Trophoblast cell (in vitro differentiated cells and primary cell): ENCODE results near the gene CSMD2.

ENCODE experiments used
- DNase-seq, 2 donors: peaks; one replicate each; pipeline ENCODE4 v3.0.0-alpha.2; 2016
- H2AFZ ChIP-seq: 2 replicates; pipeline ENCODE4 v1.6.1; 2013; ENCODE audit warnings: low read length, moderate library complexity, mild to moderate bottlenecking; ENCODE audit not compliant: insufficient read depth, poor library complexity
- H2AK5ac ChIP-seq: 2 replicates; pipeline ENCODE4 v1.6.1; 2013; ENCODE audit warnings: mild to moderate bottlenecking, low read length
- H2BK120ac ChIP-seq: 2 replicates; pipeline ENCODE4 v1.6.1; 2013; ENCODE audit warnings: low read length, mild to moderate bottlenecking, moderate library complexity; ENCODE audit not compliant: insufficient read depth, poor library complexity
- H2BK12ac ChIP-seq: 2 replicates; pipeline ENCODE4 v1.6.1; 2013; ENCODE audit warnings: mild to moderate bottlenecking, low read length, moderate library complexity
- H2BK5ac ChIP-seq: 2 replicates; pipeline ENCODE4 v1.6.1; 2013; ENCODE audit warnings: low read length, low read depth, moderate library complexity, mild to moderate bottlenecking; ENCODE audit not compliant: poor library complexity
- H3K14ac ChIP-seq: 2 replicates; pipeline ENCODE4 v1.6.1; 2013; ENCODE audit warnings: mild to moderate bottlenecking, low read length
- H3K18ac ChIP-seq: 2 replicates; pipeline ENCODE4 v1.6.1; 2013; ENCODE audit warnings: mild to moderate bottlenecking, low read length
- H3K23ac ChIP-seq: 2 replicates; pipeline ENCODE4 v1.6.1; 2013; ENCODE audit warnings: low read length
- H3K27ac ChIP-seq: 2 replicates; pipeline ENCODE4 v1.5.1; 2013; ENCODE audit warnings: low read depth, mild to moderate bottlenecking, inconsistent platforms, low read length, moderate library complexity
- H3K27me3 ChIP-seq: 2 replicates; pipeline ENCODE4 v1.6.1; 2013; ENCODE audit warnings: inconsistent platforms, mild to moderate bottlenecking, low read length, moderate library complexity; ENCODE audit not compliant: insufficient read depth
- H3K36me3 ChIP-seq, 2 experiments: 1 replicate in 1 of 2; 2 replicates in 1 of 2; pipeline ENCODE4 v1.6.1; 2013; ENCODE audit warnings: low read length in 2 of 2, mild to moderate bottlenecking in 2 of 2, moderate library complexity in 1 of 2; ENCODE audit not compliant: insufficient read depth in 2 of 2, control insufficient read depth in 1 of 2
- H3K4ac ChIP-seq: 2 replicates; pipeline ENCODE4 v1.6.1; 2013; ENCODE audit warnings: low read depth, mild to moderate bottlenecking, low read length, moderate library complexity
- H3K4me1 ChIP-seq, 2 experiments: 1 replicate in 1 of 2; 2 replicates in 1 of 2; pipeline ENCODE4 v1.6.1; 2013; ENCODE audit warnings: low read length in 2 of 2, mild to moderate bottlenecking in 2 of 2, moderate library complexity in 1 of 2; ENCODE audit not compliant: insufficient read depth in 2 of 2, control insufficient read depth in 1 of 2
- H3K4me2 ChIP-seq: 2 replicates; pipeline ENCODE4 v1.6.1; 2013; ENCODE audit warnings: inconsistent platforms, mild to moderate bottlenecking, low read length, moderate library complexity
- H3K4me3 ChIP-seq: 2 replicates; pipeline ENCODE4 v1.5.1; 2013; ENCODE audit warnings: mild to moderate bottlenecking, low read depth, low read length, inconsistent platforms
- H3K79me1 ChIP-seq: one replicate; pipeline ENCODE4 v1.6.1; 2013; ENCODE audit warnings: low read length
- H3K79me2 ChIP-seq: 2 replicates; pipeline ENCODE4 v1.6.1; 2013; ENCODE audit warnings: low read length, mild to moderate bottlenecking; ENCODE audit not compliant: control insufficient read depth, insufficient read depth, poor library complexity
- H3K9ac ChIP-seq: 2 replicates; pipeline ENCODE4 v1.6.1; 2013; ENCODE audit warnings: mild to moderate bottlenecking, low read length
- H3K9me3 ChIP-seq: 2 replicates; pipeline ENCODE4 v1.6.1; 2013; ENCODE audit warnings: low read depth, mild to moderate bottlenecking, control low read depth, inconsistent platforms, low read length; ENCODE audit not compliant: insufficient read depth
- H4K12ac ChIP-seq: 2 replicates; pipeline ENCODE4 v1.6.1; 2013; ENCODE audit warnings: low read depth, mild to moderate bottlenecking, low read length, moderate library complexity
- H4K8ac ChIP-seq: 2 replicates; pipeline ENCODE4 v1.6.1; 2013; ENCODE audit warnings: low read depth, mild to moderate bottlenecking, low read length, moderate library complexity
- H4K91ac ChIP-seq: one replicate; pipeline ENCODE4 v1.6.1; 2013; ENCODE audit warnings: low read depth, mild to moderate bottlenecking, low read length, moderate library complexity
- WGBS: extraction: QIAGEN DNeasy Blood & Tissue Kit; methylation state at CpG from one replicate; pipeline ENCODE4 v1.1.7; 2013; ENCODE audit warnings: missing lambda C conversion rate; ENCODE audit not compliant: insufficient read length, insufficient coverage; ENCODE audit errors: extremely low coverage; 5-methylcytosine and 5-hydroxymethylcytosine counted together

The CSMD2 gene

GRCh38 chr1:34128186-34128889 is 36.7 kb downstream of the CSMD2 start:
- no peak overlapping the region for H3K27ac ChIP-seq
- no peak overlapping the region for H4K12ac ChIP-seq
- no peak overlapping the region for H3K18ac ChIP-seq
- DNase-seq: no peak
- no peak overlapping the region for H4K8ac ChIP-seq
- H3K27me3 ChIP-seq: no peaks in the 10 kb centered on the region
- H2BK120ac ChIP-seq: no peak overlapping the region
- H3K4me2 ChIP-seq: no peak overlapping the region
- H4K91ac ChIP-seq: no peak overlapping the region
- no peak overlapping the region for H3K4me3 ChIP-seq
- no peak overlapping the region for H3K4ac ChIP-seq
- H3K36me3 ChIP-seq: no peaks in the 10 kb centered on the region
- H2BK5ac ChIP-seq: no peak overlapping the region
- H3K9me3 ChIP-seq: peaks cover 2% of the 10 kb centered on the region
- no peak overlapping the region for H2AK5ac ChIP-seq
- no peak overlapping the region for H2AFZ ChIP-seq
- H3K14ac ChIP-seq: no peak overlapping the region
- H3K79me1 ChIP-seq: no peaks in the 10 kb centered on the region
- H3K23ac ChIP-seq: no peak overlapping the region
- WGBS: no CpG with 5 or more reads among the region's 13 CpGs
- H3K9ac ChIP-seq: no peak overlapping the region
- H3K79me2 ChIP-seq: no peaks in the 10 kb centered on the region
- H2BK12ac ChIP-seq: no peak overlapping the region
- no peaks in the 10 kb centered on the region for H3K4me1 ChIP-seq

- H4K12ac ChIP-seq: no peak overlapping the region
- H3K23ac ChIP-seq: no peak overlapping the region
- H2AK5ac ChIP-seq: no peak overlapping the region
- H3K4me3 ChIP-seq: no peak overlapping the region
- H2BK12ac ChIP-seq: no peak overlapping the region
- H4K8ac ChIP-seq: no peak overlapping the region
- no peak overlapping the region for H3K9ac ChIP-seq
- no peaks in the 10 kb centered on the region for H3K27me3 ChIP-seq
- no peaks in the 10 kb centered on the region for H3K79me2 ChIP-seq
- H3K14ac ChIP-seq: no peak overlapping the region
- H3K4ac ChIP-seq: no peak overlapping the region
- H3K4me1 ChIP-seq: no peaks in the 10 kb centered on the region
- no peaks in the 10 kb centered on the region for H3K79me1 ChIP-seq
- no peak for DNase-seq
- H2AFZ ChIP-seq: no peak overlapping the region
- peaks cover 2% of the 10 kb centered on the region for H3K9me3 ChIP-seq
- no peak overlapping the region for H3K27ac ChIP-seq
- H4K91ac ChIP-seq: no peak overlapping the region
- H3K4me2 ChIP-seq: no peak overlapping the region
- H2BK120ac ChIP-seq: no peak overlapping the region
- no peak overlapping the region for H3K18ac ChIP-seq
- H3K36me3 ChIP-seq: no peaks in the 10 kb centered on the region
- no peak overlapping the region for H2BK5ac ChIP-seq
- no CpG with 5 or more reads among the region's 15 CpGs for WGBS
These were observed 37.7 kb downstream of the CSMD2 start for GRCh38 chr1:34127006-34128000.

- no peak for DNase-seq
- H3K27me3 ChIP-seq: no peaks in the 10 kb centered on the region
- no peak overlapping the region for H3K14ac ChIP-seq
- H3K79me2 ChIP-seq: no peaks in the 10 kb centered on the region
- H3K4me1 ChIP-seq: no peaks in the 10 kb centered on the region
- no peak overlapping the region for H2BK12ac ChIP-seq
- H4K8ac ChIP-seq: no peak overlapping the region
- H3K23ac ChIP-seq: no peak overlapping the region
- no peak overlapping the region for H3K27ac ChIP-seq
- no peaks in the 10 kb centered on the region for H3K79me1 ChIP-seq
- H2BK120ac ChIP-seq: no peak overlapping the region
- H4K91ac ChIP-seq: no peak overlapping the region
- H2AFZ ChIP-seq: no peak overlapping the region
- H2AK5ac ChIP-seq: no peak overlapping the region
- no peaks in the 10 kb centered on the region for H3K36me3 ChIP-seq
- no peak overlapping the region for H2BK5ac ChIP-seq
- peaks cover 2% of the 10 kb centered on the region for H3K9me3 ChIP-seq
- H3K4me3 ChIP-seq: no peak overlapping the region
- WGBS: no CpG with 5 or more reads among the region's 6 CpGs
- H3K9ac ChIP-seq: no peak overlapping the region
- no peak overlapping the region for H3K4me2 ChIP-seq
- H4K12ac ChIP-seq: no peak overlapping the region
- no peak overlapping the region for H3K4ac ChIP-seq
- no peak overlapping the region for H3K18ac ChIP-seq
These were observed 38.5 kb downstream of the CSMD2 start for GRCh38 chr1:34126486-34126885.

- H3K4me2 ChIP-seq: no peak overlapping the region
- no peak overlapping the region for H4K12ac ChIP-seq
- H3K27ac ChIP-seq: no peak overlapping the region
- WGBS: no CpG with 5 or more reads among the region's 5 CpGs
- no peak overlapping the region for H2BK5ac ChIP-seq
- H2BK120ac ChIP-seq: no peak overlapping the region
- no peak overlapping the region for H3K4ac ChIP-seq
- H3K14ac ChIP-seq: no peak overlapping the region
- no peak overlapping the region for H3K9ac ChIP-seq
- no peaks in the 10 kb centered on the region for H3K79me1 ChIP-seq
- no peaks in the 10 kb centered on the region for H3K27me3 ChIP-seq
- H2BK12ac ChIP-seq: no peak overlapping the region
- H3K23ac ChIP-seq: no peak overlapping the region
- no peak overlapping the region for H2AFZ ChIP-seq
- H2AK5ac ChIP-seq: no peak overlapping the region
- H3K79me2 ChIP-seq: no peaks in the 10 kb centered on the region
- H4K91ac ChIP-seq: no peak overlapping the region
- no peaks in the 10 kb centered on the region for H3K36me3 ChIP-seq
- H3K4me1 ChIP-seq: no peaks in the 10 kb centered on the region
- H3K4me3 ChIP-seq: no peak overlapping the region
- H4K8ac ChIP-seq: no peak overlapping the region
- H3K18ac ChIP-seq: no peak overlapping the region
- DNase-seq: no peak
- peaks cover 2% of the 10 kb centered on the region for H3K9me3 ChIP-seq
These were observed 39.2 kb downstream of the CSMD2 start for GRCh38 chr1:34125721-34126380.
